Neuron (in vitro differentiated cells): Measurements from ENCODE around the gene MECR.

Source experiments
- H2AFZ ChIP-seq: one replicate; pipeline ENCODE4 v1.6.1; 2013; ENCODE audit warnings: low read depth, mild to moderate bottlenecking, inconsistent platforms, low read length, moderate library complexity
- H3K27me3 ChIP-seq: one replicate; pipeline ENCODE4 v1.6.1; 2013; ENCODE audit warnings: low read length; ENCODE audit not compliant: insufficient read depth
- H3K36me3 ChIP-seq: one replicate; pipeline ENCODE4 v1.6.1; 2013; ENCODE audit warnings: low read length; ENCODE audit not compliant: insufficient read depth
- H3K4me1 ChIP-seq: one replicate; pipeline ENCODE4 v1.6.1; 2013; ENCODE audit warnings: low read length; ENCODE audit not compliant: insufficient read depth
- H3K4me3 ChIP-seq: 2 replicates; pipeline ENCODE4 v1.5.1; 2013; ENCODE audit warnings: mild to moderate bottlenecking, low read length, moderate library complexity
- H3K9me3 ChIP-seq: one replicate; pipeline ENCODE4 v1.6.1; 2013; ENCODE audit warnings: low read length

The MECR gene

DNA sequence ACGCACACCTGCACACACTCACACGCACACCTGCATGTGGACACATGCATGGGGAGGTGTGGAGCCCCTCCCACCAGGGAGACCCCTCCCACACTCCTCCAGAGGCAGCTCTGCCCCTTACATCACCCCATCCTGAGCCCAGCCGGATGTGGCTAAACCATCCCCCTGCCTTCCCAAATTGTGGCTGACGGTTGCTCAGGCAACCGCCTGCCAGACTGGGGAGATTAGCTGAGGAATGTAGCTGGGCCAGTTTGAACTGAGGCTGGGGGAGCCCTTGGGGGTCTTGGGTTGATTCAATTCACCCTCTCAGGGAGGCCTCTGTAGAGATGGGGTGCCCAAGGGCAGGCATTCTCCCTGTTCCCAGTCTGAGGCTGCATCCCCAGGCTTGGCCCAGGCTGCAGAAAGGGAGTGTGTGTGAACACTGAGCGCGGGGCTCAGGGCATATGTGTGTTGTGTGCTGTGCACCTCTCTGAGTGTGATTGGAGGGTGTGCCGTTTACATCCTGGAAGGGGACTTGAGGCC lies 18.5 kb upstream of the MECR start:
- Histone ChIP-seq H3K9me3 (no peaks in the 10 kb centered on the region), H2AFZ (no peak overlapping the region), H3K27me3 (no peaks in the 10 kb centered on the region), H3K4me3 (no peak overlapping the region), H3K36me3 (no peaks in the 10 kb centered on the region), H3K4me1 (peaks cover 16% of the 10 kb centered on the region)

DNA sequence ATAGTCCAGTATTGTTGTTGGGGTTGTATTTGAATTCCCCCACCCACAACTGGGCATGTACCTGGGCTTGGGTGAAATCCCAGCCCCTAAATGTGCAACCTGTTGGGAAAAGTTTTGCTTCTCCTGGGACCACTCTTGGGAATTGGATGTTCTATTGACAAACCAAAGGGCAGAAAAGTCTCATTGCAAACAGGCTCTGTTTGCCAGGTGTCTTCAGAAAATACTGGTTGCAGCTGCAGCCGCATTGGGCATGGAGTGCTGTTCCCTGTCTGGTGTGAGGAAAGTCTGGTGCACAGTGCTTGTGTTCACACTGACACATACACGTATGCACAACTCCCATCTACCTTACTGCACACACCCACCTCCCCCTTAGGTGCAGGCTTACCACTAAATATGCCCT lies 17.7 kb upstream of the MECR start:
- Histone ChIP-seq H3K4me1 (peaks cover 16% of the 10 kb centered on the region), H3K36me3 (no peaks in the 10 kb centered on the region), H3K9me3 (no peaks in the 10 kb centered on the region), H3K4me3 (no peak overlapping the region), H3K27me3 (peaks cover 2% of the 10 kb centered on the region), H2AFZ (no peak overlapping the region)

DNA sequence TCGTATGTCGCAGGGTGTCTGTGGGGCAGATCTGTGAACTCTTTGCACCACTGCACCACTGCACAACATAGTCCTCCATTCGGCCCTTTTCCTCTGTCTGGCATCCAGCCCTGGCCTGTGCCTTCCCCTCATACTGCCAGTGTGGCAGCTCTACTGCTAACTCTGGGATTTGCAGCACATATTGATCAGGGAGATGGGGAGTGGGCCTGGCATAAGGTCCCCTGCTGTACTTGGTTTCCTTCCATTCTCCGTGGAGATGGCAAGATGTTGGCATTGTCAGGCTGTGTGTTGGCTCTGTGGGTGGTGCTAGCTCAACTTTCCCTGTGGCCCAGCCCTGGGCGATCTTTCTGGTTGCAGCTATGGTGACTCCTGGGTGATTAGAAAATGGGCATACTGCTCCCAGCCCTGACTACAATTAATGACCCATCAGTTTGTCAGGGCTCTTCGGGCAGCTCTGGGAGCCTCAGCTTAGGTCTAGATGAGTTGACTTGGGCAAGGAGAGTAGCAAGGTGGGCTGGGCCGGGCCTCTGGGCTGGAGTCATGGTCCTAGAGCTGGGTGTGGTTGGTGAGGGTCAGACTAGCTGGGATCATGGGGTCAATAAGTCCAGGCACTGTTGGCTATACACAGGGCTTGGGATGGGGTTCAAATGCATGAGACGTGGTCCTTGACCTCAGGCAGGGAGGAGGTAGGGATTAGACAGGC lies 17.0 kb upstream of the MECR start:
- no peak overlapping the region for H2AFZ ChIP-seq
- H3K9me3 ChIP-seq: no peaks in the 10 kb centered on the region
- peaks cover 5% of the 10 kb centered on the region for H3K27me3 ChIP-seq
- no peaks in the 10 kb centered on the region for H3K36me3 ChIP-seq
- no peak overlapping the region for H3K4me3 ChIP-seq
- peaks cover 16% of the 10 kb centered on the region for H3K4me1 ChIP-seq

DNA sequence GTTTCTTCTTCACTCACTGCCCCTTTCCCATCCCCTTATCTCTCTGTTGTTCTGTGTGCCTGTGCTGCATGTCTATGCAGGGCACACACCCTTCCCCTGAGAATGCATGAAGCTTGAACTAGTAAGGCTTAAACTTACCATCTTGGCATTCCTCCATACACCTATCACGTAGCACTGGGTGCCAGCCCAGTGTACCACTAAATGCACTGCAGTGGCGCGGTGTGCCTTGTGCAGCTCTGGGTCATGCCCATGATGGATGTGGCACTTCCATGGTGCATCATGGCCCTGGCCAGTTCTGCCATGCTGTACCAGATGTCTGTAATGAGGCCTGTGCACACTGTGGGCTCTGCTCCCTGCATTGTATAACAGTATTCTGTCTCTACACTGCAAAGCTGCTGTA lies 16.3 kb upstream of the MECR start:
- Histone ChIP-seq H2AFZ (no peak overlapping the region), H3K9me3 (no peaks in the 10 kb centered on the region), H3K36me3 (no peaks in the 10 kb centered on the region), H3K4me3 (no peak overlapping the region), H3K27me3 (peaks cover 5% of the 10 kb centered on the region), H3K4me1 (peaks cover 16% of the 10 kb centered on the region)

- Histone ChIP-seq H3K4me3 (no peak overlapping the region), H2AFZ (no peak overlapping the region), H3K27me3 (peaks cover 5% of the 10 kb centered on the region), H3K9me3 (no peaks in the 10 kb centered on the region), H3K36me3 (no peaks in the 10 kb centered on the region), H3K4me1 (peaks cover 16% of the 10 kb centered on the region)
Observed at GRCh38 chr1:29245876-29246275, 15.1 kb upstream of the MECR start.

DNA sequence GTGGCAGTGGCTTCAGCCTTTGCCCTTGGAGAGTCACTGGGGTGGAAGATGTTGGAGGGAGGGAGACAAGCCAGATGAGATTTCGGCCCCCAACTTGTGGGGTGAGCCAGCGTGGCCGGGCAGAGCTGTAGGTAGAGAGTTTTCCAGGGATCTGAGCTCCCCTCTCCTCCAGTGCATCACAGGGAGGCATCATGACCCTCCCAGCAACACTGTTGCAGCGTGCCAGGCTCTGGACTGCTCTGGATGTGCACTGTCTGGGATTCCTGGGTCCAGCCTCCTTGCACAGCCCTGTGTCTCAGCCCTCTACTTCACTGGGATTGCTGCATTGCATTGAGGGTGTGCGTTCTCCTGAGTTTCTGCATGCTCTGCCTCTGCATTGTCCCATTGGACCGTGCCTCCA lies 14.5 kb upstream of the MECR start:
- Histone ChIP-seq H3K27me3 (peaks cover 7% of the 10 kb centered on the region), H3K4me3 (no peak overlapping the region), H3K36me3 (no peaks in the 10 kb centered on the region), H3K9me3 (no peaks in the 10 kb centered on the region), H2AFZ (no peak overlapping the region), H3K4me1 (peaks cover 13% of the 10 kb centered on the region)

- Histone ChIP-seq H3K9me3 (no peaks in the 10 kb centered on the region), H3K27me3 (peaks cover 20% of the 10 kb centered on the region), H3K4me1 (peaks cover 8% of the 10 kb centered on the region), H3K36me3 (no peaks in the 10 kb centered on the region), H3K4me3 (no peak overlapping the region), H2AFZ (no peak overlapping the region)
Observed at GRCh38 chr1:29243871-29244200, 13.1 kb upstream of the MECR start.

DNA sequence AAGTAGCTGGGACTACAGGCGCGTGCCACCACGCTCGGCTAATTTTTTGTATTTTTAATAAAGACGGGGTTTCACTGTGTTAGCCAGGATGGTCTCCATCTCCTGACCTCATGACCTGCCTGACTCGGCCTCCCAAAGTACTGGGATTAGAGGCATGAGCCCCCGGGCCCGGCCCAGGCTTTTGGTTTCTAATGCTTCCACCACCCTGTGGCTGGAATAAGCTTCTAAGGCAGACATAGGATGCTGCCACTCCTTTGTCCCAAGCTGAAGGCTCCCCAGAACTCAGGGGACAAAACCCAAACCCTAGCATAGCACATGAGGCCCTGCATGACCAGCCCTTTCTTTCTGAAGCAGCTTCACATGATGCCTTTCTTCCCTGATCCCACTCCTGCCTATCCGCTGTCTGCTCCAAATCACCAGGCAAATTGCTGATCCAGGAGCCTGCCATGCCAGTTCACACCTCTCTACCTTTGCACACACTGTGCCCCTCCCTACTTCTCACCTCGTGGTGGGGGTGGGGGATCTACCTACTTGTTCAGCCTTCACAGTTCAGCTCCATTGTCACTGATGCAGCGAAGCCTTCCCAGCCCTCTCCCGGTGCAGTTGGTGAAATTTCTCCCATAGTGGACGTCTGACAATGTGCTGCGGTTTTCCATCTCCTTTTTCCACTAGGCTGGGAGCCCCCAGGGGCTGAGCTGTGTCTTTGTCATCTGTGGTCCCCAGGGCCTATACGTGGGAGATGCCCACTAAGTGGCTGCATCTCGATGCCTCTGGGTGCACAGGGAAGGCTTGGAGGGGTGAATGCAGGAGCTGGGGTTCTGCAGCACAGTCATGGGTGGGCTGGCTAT lies 12.5 kb upstream of the MECR start:
- Histone ChIP-seq H2AFZ (no peak overlapping the region), H3K27me3 (peaks cover 26% of the 10 kb centered on the region), H3K36me3 (no peaks in the 10 kb centered on the region), H3K4me1 (peaks cover 7% of the 10 kb centered on the region), H3K9me3 (no peaks in the 10 kb centered on the region), H3K4me3 (no peak overlapping the region)

- Histone ChIP-seq H3K4me1 (peaks cover 21% of the 10 kb centered on the region), H3K36me3 (no peaks in the 10 kb centered on the region), H3K4me3 (no peak overlapping the region), H3K9me3 (no peaks in the 10 kb centered on the region), H2AFZ (no peak overlapping the region), H3K27me3 (peaks cover 40% of the 10 kb centered on the region)
Observed at GRCh38 chr1:29240986-29241385, 10.3 kb upstream of the MECR start.

GRCh38 chr1:29240400-29240837 lies 9.7 kb upstream of the MECR start:
- H3K9me3 ChIP-seq: no peaks in the 10 kb centered on the region

DNA sequence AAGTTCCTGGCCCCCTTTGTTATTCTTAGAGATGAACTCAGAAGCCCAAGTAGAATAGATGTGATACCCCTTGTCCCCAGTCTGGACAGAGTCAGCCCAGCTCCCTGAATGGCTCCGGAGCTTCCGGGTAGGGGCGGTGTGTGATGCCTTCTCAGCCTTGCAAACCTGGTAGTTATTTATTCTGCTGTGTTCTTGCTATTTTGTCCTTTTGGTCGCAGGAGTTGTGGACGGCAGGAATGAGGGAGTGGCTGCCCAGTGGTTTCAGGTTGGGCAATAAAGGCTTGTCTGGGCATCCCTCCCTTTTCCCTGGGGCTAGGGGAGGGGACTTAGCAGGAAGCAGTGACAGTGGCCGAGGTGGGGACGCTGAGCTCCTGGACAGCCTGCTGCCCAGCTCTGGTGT lies 8.4 kb upstream of the MECR start:
- Histone ChIP-seq H3K27me3 (peaks cover 40% of the 10 kb centered on the region), H3K9me3 (no peaks in the 10 kb centered on the region), H3K4me3 (no peak overlapping the region)

More at GRCh38 chr1:29240400-29240837, 9.7 kb upstream of the MECR start:
- H3K4me3 ChIP-seq: no peak overlapping the region
- no peaks in the 10 kb centered on the region for H3K36me3 ChIP-seq
- peaks cover 22% of the 10 kb centered on the region for H3K4me1 ChIP-seq
- H2AFZ ChIP-seq: no peak overlapping the region
- H3K27me3 ChIP-seq: peaks cover 40% of the 10 kb centered on the region

DNA sequence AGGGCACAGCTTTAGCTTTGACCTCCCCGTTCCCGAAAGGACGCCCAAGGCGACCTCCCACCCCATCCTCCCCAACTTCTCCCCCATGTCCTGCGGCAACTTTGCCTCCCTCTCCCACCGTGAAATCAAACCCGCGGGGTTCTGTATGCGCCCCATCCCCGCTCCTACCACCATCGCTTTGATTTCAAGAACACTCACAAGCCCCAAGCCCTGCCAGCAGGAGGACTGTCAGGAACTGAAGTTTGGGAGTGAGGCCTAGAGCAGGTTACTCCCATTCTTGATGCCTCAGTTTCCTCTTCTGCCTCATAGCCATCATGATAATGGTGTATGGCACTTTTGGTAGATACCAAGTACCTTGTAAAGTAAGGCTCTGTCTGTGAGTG lies 7.9 kb upstream of the MECR start:
- Histone ChIP-seq H3K9me3 (no peaks in the 10 kb centered on the region), H3K4me1 (peaks cover 22% of the 10 kb centered on the region), H3K36me3 (no peaks in the 10 kb centered on the region), H2AFZ (no peak overlapping the region), H3K4me3 (no peak overlapping the region), H3K27me3 (peaks cover 40% of the 10 kb centered on the region)

More for the DNA sequence above, 8.4 kb upstream of the MECR start:
- H3K4me1 ChIP-seq: peaks cover 22% of the 10 kb centered on the region
- H3K36me3 ChIP-seq: no peaks in the 10 kb centered on the region
- H2AFZ ChIP-seq: no peak overlapping the region

DNA sequence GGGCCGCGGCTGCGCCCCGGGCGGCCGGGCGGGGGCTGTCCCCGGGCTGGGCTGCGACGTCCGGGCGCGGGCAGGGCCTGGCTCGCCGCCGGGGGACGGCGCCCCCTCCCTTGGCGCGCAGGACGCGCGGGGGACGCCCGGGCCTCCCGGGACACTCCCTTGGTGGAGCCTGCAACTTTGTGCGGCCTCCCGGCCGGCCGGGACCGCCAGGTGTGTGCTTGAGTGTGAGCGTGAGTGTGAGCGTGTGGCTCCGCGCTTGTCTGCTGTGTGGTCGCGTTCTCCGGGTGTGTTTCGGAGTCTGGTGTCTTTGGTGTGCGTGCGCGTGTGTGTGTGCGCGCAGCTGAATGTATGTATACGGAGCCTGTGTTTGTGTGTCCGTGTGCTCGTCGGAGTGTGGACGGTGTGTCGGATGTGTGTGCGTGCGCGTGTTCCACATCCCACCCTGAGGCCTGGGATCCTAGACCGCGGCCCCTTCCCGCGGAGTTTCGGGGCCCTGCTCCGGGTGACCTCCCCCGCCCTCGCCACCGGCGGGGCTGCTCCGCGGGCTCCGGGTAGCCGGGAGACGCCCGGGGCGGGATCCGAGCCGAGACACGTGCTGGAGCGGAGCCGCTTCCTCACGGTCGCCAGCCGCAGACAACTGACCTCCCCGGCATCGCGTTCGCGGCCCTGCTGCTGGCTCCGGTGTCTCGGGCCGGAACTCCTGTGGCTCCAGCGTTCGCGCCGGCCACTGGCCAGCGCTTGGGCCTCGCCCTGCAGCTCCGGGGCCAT lies 7.3 kb upstream of the MECR start:
- H3K27me3 ChIP-seq: peaks cover 35% of the 10 kb centered on the region
- no peak overlapping the region for H2AFZ ChIP-seq
- H3K4me1 ChIP-seq: peaks cover 22% of the 10 kb centered on the region

More for the DNA sequence above, 7.3 kb upstream of the MECR start:
- Histone ChIP-seq H3K9me3 (no peaks in the 10 kb centered on the region), H3K36me3 (no peaks in the 10 kb centered on the region), H3K4me3 (peak overlapping the region; percentile 33)
